ENCODE measurements around the gene PCBP1.

DNA sequence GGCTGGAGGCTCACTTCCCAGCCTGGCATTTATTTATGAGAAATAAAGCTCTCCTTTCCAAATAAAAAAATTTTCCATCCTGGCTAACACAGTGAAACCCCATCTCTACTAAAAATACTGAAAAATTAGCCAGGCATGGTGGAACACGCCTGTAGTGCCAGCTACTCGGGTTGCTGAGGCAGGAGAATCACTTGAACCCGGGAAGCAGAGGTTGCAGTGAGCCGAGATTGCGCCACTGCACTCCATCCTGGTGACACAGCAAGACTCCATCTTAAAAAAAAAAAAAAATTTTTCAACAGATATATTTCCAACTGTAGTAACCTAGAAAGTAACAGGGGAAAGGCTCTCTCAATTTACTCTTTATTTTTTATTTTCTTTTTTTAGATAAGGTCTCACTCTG is 6.1 kb upstream of the PCBP1 start:
- no peak for TF ChIP-seq POLR2A (IDR thresholded peaks at IDR 0.05)
- TF ChIP-seq, protein P1, sequence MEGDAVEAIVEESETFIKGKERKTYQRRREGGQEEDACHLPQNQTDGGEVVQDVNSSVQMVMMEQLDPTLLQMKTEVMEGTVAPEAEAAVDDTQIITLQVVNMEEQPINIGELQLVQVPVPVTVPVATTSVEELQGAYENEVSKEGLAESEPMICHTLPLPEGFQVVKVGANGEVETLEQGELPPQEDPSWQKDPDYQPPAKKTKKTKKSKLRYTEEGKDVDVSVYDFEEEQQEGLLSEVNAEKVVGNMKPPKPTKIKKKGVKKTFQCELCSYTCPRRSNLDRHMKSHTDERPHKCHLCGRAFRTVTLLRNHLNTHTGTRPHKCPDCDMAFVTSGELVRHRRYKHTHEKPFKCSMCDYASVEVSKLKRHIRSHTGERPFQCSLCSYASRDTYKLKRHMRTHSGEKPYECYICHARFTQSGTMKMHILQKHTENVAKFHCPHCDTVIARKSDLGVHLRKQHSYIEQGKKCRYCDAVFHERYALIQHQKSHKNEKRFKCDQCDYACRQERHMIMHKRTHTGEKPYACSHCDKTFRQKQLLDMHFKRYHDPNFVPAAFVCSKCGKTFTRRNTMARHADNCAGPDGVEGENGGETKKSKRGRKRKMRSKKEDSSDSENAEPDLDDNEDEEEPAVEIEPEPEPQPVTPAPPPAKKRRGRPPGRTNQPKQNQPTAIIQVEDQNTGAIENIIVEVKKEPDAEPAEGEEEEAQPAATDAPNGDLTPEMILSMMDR (IDR thresholded peaks at IDR 0.05), result no peak
- no peak for TF ChIP-seq POLR2AphosphoS5 (IDR thresholded peaks at IDR 0.05)

All from breast epithelium (tissue), 3 donors.